Endometrium (tissue), 2 donors: ENCODE data around the gene LSMEM2.
"Not testable (repeated sequence)": the region's sequence is repeated elsewhere in the genome, so short reads cannot be mapped to it uniquely, and the experiment has no call there.

Experiments used
- FAIRE-seq: peaks from 2 replicates; lab custom pipeline; 2012; peaks lifted over from hg19 to GRCh38; lab: Jason Lieb, UNC
- donor health status: control.
- donor health status: control.

Gene LSMEM2

DNA sequence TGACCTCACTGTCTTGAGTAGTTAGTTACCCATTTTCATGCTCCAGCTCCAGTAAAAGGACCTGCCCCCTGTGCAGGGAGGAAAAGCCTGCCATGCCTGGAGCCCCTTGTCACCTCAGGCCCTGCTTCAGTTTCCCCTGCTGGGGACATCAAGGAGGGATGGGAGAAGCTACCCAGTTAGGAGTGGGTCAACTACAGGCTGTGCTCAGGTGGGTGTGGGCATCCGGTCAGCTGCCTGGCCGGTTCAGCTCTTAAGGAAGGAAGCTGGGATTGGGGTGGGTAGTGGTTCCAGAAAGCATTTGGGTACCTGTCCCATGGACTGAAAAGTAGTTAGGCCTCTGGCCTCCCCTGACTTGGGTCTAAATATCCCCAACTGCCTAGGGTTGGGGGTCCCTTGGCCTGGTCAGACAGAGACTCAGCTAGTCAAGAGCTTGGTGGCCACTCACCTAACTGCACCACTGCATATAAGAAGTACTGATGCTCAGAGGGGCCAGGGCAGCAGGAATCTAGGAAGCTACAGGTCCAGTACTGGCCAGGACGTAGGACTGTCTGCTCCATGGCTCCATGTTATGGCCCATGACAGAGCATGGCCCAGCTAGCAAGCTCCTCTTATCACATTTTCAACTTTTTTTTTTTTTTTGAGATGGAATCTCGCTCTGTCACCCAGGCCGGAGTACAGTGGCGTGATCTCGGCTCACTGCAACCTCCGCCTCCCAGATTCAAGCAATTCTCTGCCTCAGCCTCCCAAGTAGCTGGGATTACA is 549 bp downstream of the LSMEM2 start:
- no peak for FAIRE-seq

- not testable (repeated sequence) for FAIRE-seq
Measured at GRCh38 chr3:50284121-50284520, 5.2 kb downstream of the LSMEM2 start.

DNA sequence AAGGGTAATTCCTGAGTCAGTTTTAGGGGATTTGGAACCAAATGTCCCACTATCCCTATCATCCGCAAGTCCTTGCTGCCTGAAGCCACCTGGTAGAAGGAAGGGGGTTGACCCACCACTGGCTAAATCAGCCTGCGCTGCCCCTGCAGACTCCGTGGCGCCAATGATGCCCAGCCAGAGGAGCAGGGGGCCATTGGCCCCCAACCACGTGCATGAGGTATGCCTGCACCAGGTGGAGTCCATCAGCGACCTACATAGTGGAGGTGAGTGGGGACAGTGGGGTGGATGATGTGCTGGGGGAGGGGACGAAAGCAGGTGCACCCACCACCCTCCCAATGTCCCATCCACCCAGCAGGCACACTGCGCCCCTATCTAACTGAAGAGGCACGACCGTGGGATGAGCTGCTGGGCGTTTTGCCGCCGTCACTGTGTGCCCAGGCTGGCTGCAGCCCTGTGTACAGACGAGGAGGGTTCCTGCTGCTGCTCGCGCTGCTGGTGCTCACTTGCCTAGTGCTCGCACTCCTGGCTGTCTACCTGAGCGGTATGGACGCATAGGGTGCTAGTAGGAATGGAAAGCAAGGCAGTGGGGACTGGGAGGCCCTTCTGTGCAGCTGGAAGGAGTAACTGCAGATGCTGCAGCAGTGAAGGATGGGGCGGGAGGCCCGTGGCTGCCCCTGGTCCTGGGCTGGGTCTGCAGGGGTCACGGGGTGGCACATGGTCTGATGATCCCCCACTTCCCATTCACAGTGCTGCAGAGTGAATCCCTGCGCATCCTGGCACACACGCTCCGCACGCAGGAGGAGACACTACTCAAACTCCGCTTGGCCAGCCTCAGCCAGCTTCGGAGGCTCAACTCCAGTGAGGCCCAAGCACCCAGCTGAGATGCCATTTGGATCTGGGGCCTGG is 7.7 kb downstream of the LSMEM2 start:
- no peak for FAIRE-seq

GRCh38 chr3:50287262-50287661 is 8.4 kb downstream of the LSMEM2 start:
- no peak for FAIRE-seq

- no peak for FAIRE-seq
Measured at GRCh38 chr3:50288387-50289007, 9.6 kb downstream of the LSMEM2 start.

DNA sequence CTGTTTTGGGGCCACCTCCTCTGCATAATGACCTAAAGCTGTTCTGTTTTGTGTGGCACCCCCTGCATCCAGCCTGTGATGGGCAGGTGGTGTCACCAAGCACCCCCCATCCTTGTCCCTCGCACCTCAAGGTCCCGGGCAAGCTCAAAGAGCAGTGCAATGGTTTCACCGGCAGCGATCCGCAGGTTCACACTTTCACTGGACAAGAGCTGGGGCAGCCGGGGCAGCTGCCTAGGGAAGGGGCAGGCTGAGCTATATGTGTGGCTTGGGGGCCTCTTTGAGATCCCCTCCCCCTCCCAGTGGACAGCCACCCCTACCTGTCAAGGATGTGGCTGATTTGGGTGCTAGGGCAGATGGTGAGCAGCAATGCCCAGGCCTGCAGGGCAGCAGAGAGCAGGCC is 10.2 kb downstream of the LSMEM2 start:
- FAIRE-seq = no peak

DNA sequence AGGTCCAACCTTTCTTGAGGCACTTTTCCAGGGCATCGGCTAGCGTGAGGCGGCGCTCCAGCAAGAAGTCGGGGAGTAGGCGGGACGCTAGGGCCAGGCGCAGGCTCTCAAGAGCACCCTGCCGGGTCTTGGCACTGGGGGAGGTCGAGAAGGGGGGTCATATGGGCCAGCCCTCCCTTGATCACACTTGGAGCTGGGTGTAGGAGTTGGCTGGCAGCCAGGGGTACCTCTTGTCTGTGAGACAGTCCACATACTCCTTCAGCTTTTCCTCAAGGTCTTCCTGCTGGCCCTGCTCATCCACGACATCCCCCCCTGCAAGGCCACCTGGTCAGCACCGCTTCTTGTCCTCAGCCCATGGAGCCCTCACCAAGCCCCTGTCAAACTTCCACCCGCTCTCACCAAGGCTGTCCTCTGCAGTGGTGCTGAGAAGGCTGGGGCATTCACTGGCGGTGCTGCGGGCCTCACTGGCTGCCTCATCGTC is 11.3 kb downstream of the LSMEM2 start:
- no peak for FAIRE-seq

DNA sequence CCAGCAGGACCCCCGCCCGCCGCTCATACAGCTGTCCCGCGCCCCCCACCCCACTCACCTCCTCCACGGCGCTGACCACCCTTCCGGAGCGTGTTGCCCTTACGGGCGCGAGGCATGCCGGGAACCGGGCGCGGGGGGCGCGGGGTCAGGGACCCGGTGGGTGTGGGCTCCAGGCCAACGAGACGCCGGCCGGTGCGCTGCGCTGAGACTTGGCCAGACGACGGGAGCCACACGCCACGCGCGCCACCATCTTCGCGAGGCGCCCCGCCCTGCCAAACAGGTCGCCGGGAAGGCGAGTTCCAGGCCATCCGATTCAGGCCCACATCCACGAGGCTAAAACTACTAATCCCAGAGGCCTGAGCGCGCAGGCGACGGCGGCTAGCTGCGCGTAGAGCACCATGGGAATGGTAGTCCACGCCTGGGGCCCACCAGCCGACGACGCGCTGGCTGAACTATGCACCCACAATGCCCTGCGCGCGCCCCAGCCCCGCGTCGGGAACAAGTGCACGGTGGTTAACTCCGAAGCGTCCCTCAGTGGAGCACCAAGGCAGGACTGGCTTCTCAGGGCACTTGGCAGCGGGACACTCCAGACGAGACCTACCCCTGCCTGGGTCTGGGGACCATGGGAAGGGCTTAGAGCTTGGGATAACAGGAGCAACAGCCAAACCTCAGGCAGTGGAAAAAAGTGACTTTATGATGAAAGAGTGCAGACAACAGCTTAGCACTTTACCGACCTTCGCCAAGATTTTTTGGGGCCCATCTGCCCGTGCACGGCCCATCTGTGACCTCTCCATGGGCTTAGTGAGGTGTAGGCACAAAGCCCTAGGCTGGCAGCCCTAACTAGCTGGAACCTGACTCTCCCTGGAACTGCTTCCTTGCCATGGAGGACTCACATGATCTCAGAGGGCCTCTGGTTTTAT is 13.5 kb downstream of the LSMEM2 start, which contains the start of gene IFRD2:
Gene IFRD2 (minus strand): TSS at position 271 of the 920 bp plus-strand sequence. CDS start 155 bp downstream, at position 116.
- FAIRE-seq = peak; percentile 98

DNA sequence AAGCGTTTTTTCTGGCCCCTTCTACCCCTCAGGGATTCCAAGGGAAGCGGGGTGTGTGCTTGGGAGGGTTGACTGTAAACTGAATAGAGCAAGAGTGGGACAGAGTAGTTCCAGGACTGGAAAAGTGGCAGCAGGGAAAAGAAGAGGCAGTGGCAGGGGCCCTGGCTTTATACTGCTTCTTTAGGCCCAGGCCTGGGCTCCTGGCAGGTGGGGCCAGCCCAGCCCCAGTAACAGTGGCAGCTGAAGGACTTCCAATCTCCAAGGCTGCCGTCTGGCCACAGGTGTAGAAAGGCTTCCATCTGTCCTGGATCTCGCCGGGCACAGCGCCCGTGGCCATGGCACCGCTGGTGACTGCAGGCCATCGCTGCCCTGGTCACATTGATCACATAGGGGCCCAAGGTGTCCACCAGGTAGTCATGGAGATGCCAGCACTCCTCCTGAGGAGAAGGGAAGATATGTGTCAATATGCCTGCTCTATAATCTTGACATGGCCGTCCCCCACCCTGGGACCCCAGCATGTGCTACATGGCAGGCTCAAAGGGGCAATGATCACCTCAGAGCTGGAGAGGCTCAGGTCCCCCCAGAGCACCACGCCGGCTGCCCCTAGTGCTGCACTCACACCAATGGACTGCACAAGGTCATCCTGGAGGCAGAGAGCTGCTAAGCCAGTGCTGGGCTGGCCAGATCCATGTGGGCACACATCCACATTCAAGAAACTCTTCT is 14.4 kb downstream of the LSMEM2 start:
- no peak for FAIRE-seq

DNA sequence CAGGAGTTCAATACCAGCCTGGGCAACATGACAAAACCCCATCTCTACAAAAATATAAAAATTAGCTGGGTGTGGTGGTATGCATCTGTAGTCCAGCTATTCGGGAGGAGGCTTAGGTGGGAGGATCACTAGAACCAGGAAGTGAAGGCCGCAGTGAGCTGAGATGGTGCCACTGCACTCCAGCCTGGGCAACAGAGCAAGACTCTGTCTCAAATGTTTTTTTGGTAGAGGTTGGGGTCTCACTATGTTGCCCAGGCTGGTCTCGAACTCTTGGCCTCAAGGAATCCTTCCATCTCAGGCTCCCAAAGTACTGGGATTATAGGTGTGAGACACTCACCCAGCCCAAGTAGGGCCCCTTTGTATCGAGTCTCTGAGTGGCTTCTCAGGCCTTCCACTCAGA is 15.2 kb downstream of the LSMEM2 start:
- no peak for FAIRE-seq

- no peak for FAIRE-seq
Measured at GRCh38 chr3:50294492-50295403, 15.9 kb downstream of the LSMEM2 start.

GRCh38 chr3:50295553-50296431 is 16.9 kb downstream of the LSMEM2 start:
- no peak for FAIRE-seq

DNA sequence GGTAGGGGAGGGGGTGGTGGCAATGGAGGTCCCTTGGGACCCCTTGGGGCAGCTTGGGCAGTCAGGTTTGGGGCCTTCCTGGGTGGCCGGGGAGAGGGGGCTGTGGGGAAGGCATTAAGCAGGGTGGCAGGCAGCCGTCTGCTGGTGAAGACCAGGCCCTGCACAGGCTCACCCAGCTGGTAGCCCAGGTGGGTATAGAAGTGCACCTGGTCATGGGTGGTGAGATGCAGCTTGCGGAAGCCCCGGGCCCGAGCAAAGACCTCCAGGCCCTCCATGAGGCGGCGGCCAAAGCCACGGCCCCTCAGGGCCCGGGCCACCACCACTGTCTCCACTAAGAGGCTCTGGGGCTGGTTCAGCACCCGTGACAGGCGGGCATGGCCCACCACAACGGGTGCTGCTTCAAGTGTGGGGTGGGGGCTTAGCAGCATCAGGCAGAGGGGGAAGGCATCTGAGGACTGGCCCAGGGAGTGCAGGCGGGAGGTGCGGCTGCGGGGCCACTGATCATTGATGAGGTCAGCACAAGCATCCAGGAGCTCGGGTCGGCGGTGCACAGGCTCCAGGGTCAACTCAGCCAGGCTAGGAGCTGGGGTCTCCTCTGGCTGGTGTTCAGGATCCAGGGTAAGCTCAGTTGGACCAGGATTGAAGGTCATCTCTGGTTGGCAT is 18.0 kb downstream of the LSMEM2 start:
- FAIRE-seq = no peak

DNA sequence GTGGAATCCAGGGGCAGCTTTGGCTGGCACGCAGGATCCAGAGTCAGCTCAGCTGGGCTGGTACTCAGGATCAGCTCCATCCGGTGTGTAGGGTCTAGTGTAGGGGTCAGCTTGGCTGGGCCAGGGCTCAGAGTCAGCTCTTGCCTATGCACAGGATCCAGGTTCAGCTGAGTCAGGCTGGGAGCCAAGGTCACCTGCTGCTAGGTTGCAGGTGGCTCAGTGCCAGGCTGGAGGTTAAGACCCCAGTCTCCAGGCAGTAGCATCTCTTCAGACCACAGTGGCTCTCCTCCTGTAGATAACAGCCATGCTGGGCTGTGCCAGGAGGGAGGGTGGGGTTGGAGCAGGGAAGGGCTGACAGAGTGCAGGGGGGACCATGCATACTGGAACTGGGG is 18.5 kb downstream of the LSMEM2 start:
- FAIRE-seq = no peak

DNA sequence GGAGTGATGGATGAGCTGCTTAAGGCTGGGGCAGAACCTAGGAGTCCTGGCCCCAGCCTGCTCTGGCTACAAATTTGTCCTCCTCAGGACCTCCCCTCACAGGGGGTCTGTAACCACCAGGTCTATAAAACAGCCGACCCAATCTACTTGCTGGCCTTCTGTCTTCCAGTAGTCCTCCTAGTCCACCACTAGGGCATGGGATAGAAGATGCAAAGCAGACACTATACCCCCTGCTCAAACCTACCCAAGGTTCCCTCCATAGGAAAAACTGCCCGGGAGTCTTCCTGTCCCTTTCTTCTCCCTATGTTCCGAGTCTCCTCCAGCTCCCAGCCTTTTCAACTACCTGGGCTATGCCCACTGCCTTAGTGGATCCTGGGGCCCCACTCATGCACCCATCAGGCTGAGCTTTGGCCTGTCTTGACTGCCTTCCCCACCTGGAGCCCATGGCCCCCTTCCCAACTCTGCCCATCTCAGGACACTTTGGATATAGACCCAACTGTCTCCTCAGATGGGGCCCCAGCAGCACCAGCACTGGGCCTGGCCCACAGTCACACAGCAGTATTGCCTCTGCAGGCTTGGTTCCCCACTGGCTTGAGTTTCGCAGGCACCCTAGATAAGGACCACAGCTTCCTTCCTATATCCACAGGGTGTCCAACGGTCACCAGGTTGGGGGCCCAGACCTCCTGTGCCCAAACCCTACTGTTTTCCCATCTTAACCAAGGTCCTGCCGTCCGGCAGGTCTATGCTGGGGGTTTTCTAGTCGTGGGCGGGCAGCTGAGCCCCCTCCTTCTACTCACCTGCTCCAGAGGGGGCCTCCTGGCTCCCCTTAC is 19.2 kb downstream of the LSMEM2 start:
- FAIRE-seq = no peak

DNA sequence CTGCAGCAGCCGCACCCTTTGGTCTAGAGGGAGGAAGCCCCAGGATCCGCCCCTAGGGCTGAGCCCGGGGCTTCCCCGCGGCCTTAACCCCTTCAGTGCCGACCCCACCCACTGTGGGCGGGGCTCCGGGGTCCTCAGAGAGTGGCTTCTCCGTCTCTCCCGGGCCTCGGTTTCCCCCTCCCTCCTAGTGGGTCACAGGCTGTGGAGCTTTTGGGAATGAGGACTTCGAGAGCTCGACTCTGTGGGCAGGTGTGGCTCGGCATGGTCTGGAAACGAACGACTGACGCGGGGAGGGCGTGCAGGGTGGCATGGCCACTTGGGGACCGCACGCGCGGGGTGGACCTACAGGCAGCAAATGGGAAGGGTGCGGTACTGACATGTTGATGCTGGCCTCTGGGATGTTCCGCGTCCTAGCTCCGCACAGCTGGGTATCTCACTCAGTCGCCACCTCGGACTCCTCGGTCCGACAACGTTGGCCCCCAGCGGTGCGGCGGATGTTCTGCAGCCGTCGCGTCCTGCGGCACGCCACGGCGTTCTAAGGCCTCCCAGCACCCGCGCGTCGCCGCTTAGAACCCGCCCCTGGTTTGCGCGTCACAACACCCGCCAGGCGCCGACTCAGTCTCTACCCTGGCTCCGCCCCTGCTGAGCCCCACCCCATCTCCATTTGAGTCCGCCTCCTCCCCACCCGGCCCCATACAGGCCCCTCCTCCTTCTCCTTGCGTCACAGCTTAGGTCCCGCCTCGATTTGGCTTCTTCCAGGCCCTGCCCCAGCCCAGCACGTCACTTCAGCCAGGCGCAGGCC is 20.1 kb downstream of the LSMEM2 start, which contains the start of the genes HYAL3 and NAA80:
Gene HYAL3 (minus strand): TSS at position 570 of the 802 bp plus-strand sequence. CDS start 3,803 bp downstream, outside the sequence.
Gene NAA80 (minus strand): TSS at position 570 of the 802 bp plus-strand sequence. CDS start 1,942 bp downstream, outside the sequence.
- FAIRE-seq = peak; percentile 95
